Measurements from ENCODE around the gene EXOSC7.

EXOSC7 gene

DNA sequence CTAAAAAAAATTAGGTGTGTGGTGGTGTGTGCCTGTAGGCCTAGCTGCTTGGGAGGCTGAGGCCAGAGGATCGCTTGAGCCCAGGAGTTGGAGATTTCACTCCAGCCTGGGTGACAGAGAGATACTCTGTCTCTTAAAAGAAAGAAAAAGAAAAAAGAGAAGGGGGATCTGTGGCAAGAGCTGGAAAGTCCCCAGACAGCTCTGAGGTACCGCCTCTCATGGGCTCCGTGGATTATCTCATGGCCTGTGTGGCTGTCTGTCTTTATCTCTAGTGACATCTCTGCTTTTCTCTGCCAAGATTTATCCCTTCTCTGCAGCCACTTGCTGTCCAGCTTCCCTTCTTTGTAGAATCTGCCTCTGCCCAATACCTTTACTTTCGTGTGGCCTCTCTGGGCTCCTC lies 5.7 kb downstream of the EXOSC7 start:
- TF ChIP-seq CSDC2 (CRISPR knock-in tag; IDR thresholded peaks at IDR 0.05), result no peak
- TF ChIP-seq TOX (CRISPR knock-in tag; IDR thresholded peaks at IDR 0.05; ENCODE audit: borderline replicate concordance), result no peak
- TF ChIP-seq, protein P1, sequence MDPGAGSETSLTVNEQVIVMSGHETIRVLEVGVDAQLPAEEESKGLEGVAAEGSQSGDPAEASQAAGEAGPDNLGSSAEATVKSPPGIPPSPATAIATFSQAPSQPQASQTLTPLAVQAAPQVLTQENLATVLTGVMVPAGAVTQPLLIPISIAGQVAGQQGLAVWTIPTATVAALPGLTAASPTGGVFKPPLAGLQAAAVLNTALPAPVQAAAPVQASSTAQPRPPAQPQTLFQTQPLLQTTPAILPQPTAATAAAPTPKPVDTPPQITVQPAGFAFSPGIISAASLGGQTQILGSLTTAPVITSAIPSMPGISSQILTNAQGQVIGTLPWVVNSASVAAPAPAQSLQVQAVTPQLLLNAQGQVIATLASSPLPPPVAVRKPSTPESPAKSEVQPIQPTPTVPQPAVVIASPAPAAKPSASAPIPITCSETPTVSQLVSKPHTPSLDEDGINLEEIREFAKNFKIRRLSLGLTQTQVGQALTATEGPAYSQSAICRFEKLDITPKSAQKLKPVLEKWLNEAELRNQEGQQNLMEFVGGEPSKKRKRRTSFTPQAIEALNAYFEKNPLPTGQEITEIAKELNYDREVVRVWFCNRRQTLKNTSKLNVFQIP (CRISPR knock-in tag; IDR thresholded peaks at IDR 0.05; ENCODE audit: borderline replicate concordance, low read depth), result no peak
- no peak for TF ChIP-seq SNAI2 (CRISPR knock-in tag; IDR thresholded peaks at IDR 0.05)
- TF ChIP-seq, protein P2, sequence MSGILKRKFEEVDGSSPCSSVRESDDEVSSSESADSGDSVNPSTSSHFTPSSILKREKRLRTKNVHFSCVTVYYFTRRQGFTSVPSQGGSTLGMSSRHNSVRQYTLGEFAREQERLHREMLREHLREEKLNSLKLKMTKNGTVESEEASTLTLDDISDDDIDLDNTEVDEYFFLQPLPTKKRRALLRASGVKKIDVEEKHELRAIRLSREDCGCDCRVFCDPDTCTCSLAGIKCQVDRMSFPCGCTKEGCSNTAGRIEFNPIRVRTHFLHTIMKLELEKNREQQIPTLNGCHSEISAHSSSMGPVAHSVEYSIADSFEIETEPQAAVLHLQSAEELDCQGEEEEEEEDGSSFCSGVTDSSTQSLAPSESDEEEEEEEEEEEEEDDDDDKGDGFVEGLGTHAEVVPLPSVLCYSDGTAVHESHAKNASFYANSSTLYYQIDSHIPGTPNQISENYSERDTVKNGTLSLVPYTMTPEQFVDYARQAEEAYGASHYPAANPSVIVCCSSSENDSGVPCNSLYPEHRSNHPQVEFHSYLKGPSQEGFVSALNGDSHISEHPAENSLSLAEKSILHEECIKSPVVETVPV (CRISPR knock-in tag; IDR thresholded peaks at IDR 0.05), result no peak
- TF ChIP-seq OSR1 (CRISPR knock-in tag; IDR thresholded peaks at IDR 0.05), result no peak
- TF ChIP-seq, protein P3, sequence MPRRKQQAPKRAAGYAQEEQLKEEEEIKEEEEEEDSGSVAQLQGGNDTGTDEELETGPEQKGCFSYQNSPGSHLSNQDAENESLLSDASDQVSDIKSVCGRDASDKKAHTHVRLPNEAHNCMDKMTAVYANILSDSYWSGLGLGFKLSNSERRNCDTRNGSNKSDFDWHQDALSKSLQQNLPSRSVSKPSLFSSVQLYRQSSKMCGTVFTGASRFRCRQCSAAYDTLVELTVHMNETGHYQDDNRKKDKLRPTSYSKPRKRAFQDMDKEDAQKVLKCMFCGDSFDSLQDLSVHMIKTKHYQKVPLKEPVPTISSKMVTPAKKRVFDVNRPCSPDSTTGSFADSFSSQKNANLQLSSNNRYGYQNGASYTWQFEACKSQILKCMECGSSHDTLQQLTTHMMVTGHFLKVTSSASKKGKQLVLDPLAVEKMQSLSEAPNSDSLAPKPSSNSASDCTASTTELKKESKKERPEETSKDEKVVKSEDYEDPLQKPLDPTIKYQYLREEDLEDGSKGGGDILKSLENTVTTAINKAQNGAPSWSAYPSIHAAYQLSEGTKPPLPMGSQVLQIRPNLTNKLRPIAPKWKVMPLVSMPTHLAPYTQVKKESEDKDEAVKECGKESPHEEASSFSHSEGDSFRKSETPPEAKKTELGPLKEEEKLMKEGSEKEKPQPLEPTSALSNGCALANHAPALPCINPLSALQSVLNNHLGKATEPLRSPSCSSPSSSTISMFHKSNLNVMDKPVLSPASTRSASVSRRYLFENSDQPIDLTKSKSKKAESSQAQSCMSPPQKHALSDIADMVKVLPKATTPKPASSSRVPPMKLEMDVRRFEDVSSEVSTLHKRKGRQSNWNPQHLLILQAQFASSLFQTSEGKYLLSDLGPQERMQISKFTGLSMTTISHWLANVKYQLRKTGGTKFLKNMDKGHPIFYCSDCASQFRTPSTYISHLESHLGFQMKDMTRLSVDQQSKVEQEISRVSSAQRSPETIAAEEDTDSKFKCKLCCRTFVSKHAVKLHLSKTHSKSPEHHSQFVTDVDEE (CRISPR knock-in tag; IDR thresholded peaks at IDR 0.05), result no peak
- no peak for TF ChIP-seq PPARA (CRISPR knock-in tag; IDR thresholded peaks at IDR 0.05; ENCODE audit: borderline replicate concordance)
- TF ChIP-seq ZC3H10 (CRISPR knock-in tag; IDR thresholded peaks at IDR 0.05), result no peak
- TF ChIP-seq ZNF8 (CRISPR knock-in tag; IDR thresholded peaks at IDR 0.05), result no peak
- no peak for TF ChIP-seq ZNF565 (CRISPR knock-in tag; conservative IDR thresholded peaks at IDR 0.05; ENCODE audit: low read depth)
- TF ChIP-seq ZFP30 (CRISPR knock-in tag; IDR thresholded peaks at IDR 0.05), result no peak
- no peak for TF ChIP-seq ISL1 (CRISPR knock-in tag; IDR thresholded peaks at IDR 0.05)
- TF ChIP-seq ZNF70 (CRISPR knock-in tag; IDR thresholded peaks at IDR 0.05), result no peak
- no peak for TF ChIP-seq ESRRG (CRISPR knock-in tag; IDR thresholded peaks at IDR 0.05)
- TF ChIP-seq ARNTL (CRISPR knock-in tag; IDR thresholded peaks at IDR 0.05; ENCODE audit: borderline replicate concordance, low read depth), result no peak
- no peak for TF ChIP-seq RARB (CRISPR knock-in tag; IDR thresholded peaks at IDR 0.05)
- no peak for TF ChIP-seq TCF4 (CRISPR knock-in tag; IDR thresholded peaks at IDR 0.05; ENCODE audit: borderline replicate concordance)
- no peak for TF ChIP-seq GLIS3 (CRISPR knock-in tag; IDR thresholded peaks at IDR 0.05)
- TF ChIP-seq, protein P4, sequence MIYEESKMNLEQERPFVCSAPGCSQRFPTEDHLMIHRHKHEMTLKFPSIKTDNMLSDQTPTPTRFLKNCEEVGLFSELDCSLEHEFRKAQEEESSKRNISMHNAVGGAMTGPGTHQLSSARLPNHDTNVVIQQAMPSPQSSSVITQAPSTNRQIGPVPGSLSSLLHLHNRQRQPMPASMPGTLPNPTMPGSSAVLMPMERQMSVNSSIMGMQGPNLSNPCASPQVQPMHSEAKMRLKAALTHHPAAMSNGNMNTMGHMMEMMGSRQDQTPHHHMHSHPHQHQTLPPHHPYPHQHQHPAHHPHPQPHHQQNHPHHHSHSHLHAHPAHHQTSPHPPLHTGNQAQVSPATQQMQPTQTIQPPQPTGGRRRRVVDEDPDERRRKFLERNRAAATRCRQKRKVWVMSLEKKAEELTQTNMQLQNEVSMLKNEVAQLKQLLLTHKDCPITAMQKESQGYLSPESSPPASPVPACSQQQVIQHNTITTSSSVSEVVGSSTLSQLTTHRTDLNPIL (CRISPR knock-in tag; IDR thresholded peaks at IDR 0.05; ENCODE audit: low read depth), result no peak
- ATAC-seq, result no peak

DNA sequence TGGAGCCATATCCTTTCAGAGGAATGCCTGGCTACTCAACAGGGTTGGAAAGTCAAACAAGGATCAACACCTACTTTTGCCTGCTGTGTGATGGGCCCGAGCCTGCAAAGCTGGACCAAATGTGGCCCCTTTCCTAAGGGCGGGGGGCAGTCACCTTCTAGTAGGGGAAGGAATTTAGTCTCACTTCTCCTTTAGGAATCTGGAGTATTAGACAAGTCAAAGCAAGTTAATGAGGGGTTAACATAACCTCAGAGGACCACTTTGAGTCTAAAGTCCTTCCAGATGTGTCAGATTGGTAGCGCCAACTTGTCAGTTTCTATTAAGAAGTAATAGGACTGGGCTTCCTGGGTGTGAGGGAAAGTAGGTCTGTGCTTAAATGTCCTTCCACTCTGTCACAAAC lies 6.8 kb downstream of the EXOSC7 start:
- ATAC-seq, result no peak

More for the DNA sequence above, 6.8 kb downstream of the EXOSC7 start:
- TF ChIP-seq GLIS3 (CRISPR knock-in tag; IDR thresholded peaks at IDR 0.05), result no peak
- no peak for TF ChIP-seq BACH2 (CRISPR knock-in tag; IDR thresholded peaks at IDR 0.05; ENCODE audit: borderline replicate concordance)
- no peak for TF ChIP-seq ZNF565 (CRISPR knock-in tag; conservative IDR thresholded peaks at IDR 0.05; ENCODE audit: low read depth)
- TF ChIP-seq ZFP3 (CRISPR knock-in tag; IDR thresholded peaks at IDR 0.05), result no peak
- no peak for TF ChIP-seq ARNTL (CRISPR knock-in tag; IDR thresholded peaks at IDR 0.05; ENCODE audit: borderline replicate concordance, low read depth)
- TF ChIP-seq, protein P4 (CRISPR knock-in tag; IDR thresholded peaks at IDR 0.05; ENCODE audit: low read depth), result no peak
- TF ChIP-seq, protein P3 (CRISPR knock-in tag; IDR thresholded peaks at IDR 0.05), result no peak
- no peak for TF ChIP-seq ISL1 (CRISPR knock-in tag; IDR thresholded peaks at IDR 0.05)
- TF ChIP-seq OSR1 (CRISPR knock-in tag; IDR thresholded peaks at IDR 0.05), result no peak
- no peak for TF ChIP-seq SNAI2 (CRISPR knock-in tag; IDR thresholded peaks at IDR 0.05)
- no peak for TF ChIP-seq TCF4 (CRISPR knock-in tag; IDR thresholded peaks at IDR 0.05; ENCODE audit: borderline replicate concordance)
- TF ChIP-seq ZFP30 (CRISPR knock-in tag; IDR thresholded peaks at IDR 0.05), result no peak
- TF ChIP-seq, protein P2 (CRISPR knock-in tag; IDR thresholded peaks at IDR 0.05), result no peak
- no peak for TF ChIP-seq PPARA (CRISPR knock-in tag; IDR thresholded peaks at IDR 0.05; ENCODE audit: borderline replicate concordance)
- TF ChIP-seq ZNF8 (CRISPR knock-in tag; IDR thresholded peaks at IDR 0.05), result no peak
- no peak for TF ChIP-seq RARB (CRISPR knock-in tag; IDR thresholded peaks at IDR 0.05)
